ENCODE results near the gene B3GNT7.
"Not testable (repeated sequence)": the region's sequence is repeated elsewhere in the genome, so short reads cannot be mapped to it uniquely, and the experiment has no call there.

The B3GNT7 gene

GRCh38 chr2:231397928-231398294, 2.4 kb downstream of the B3GNT7 start:
- DNase-seq (ENCODE audit: low read depth), result no peak
- no peak for TF ChIP-seq CTCF (IDR thresholded peaks at IDR 0.05; ENCODE audit: low read depth, low read length, missing control alignments)
- no peak overlapping the region for H3K4me3 ChIP-seq (ENCODE audit: low read depth, low read length)

- TF ChIP-seq CTCF (IDR thresholded peaks at IDR 0.05; ENCODE audit: low read depth, low read length, missing control alignments), result no peak
- no peak overlapping the region for H3K4me3 ChIP-seq (ENCODE audit: low read depth, low read length)
- no peak for DNase-seq (ENCODE audit: low read depth)
These were observed 3.1 kb downstream of the B3GNT7 start for GRCh38 chr2:231398585-231398984.

GRCh38 chr2:231399046-231399852, 3.7 kb downstream of the B3GNT7 start:
- no peak overlapping the region for H3K4me3 ChIP-seq (ENCODE audit: low read depth, low read length)
- DNase-seq (ENCODE audit: low read depth), result no peak
- TF ChIP-seq CTCF (IDR thresholded peaks at IDR 0.05; ENCODE audit: low read depth, low read length, missing control alignments), result no peak

GRCh38 chr2:231399853-231400680, 4.6 kb downstream of the B3GNT7 start:
- no peak for DNase-seq (ENCODE audit: low read depth)
- TF ChIP-seq CTCF (IDR thresholded peaks at IDR 0.05; ENCODE audit: low read depth, low read length, missing control alignments), result no peak
- H3K4me3 ChIP-seq (ENCODE audit: low read depth, low read length), result no peak overlapping the region

- DNase-seq (ENCODE audit: low read depth); H3K4me3 ChIP-seq (ENCODE audit: low read depth, low read length): not testable (repeated sequence)
- peak; percentile 5 for TF ChIP-seq CTCF (IDR thresholded peaks at IDR 0.05; ENCODE audit: low read depth, low read length, missing control alignments)
These were observed 5.2 kb downstream of the B3GNT7 start for GRCh38 chr2:231400681-231401080.

- H3K4me3 ChIP-seq (ENCODE audit: low read depth, low read length); DNase-seq (ENCODE audit: low read depth): not testable (repeated sequence)
These were observed 5.6 kb downstream of the B3GNT7 start for GRCh38 chr2:231401101-231401500.

DNA sequence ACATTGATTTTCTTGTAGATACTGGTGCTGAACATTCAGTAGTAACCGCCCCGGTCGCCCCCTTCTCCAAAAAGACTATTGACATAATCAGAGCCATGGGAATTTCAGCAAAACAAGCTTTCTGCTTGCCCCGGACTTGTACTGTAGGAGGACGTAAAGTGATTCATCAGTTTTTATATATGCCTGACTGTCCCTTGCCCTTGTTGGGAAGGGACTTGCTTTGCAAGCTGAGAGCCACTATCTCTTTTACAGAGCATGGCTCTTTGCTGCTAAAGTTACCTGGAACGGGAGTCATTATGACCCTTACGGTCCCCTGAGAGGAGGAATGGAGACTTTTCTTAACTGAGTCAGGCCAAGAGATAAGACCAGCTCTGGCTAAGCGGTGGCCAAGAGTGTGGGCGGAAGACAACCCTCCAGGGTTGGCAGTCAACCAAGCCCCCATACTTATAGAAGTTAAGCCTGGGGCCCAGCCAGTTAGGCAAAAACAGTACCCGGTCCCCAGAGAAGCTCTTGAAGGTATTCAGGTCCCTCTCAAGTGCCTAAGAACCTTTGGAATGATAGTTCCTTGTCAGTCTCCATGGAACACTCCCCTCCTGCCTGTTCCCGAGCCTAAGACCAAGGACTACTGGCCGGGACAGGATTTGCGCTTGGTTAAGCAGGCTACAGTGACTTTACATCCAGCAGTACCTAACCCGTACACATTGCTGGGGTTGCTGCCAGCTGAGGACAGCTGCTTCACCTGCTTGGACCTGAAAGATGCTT, 8.1 kb downstream of the B3GNT7 start:
- not testable (repeated sequence) for H3K4me3 ChIP-seq (ENCODE audit: low read depth, low read length); DNase-seq (ENCODE audit: low read depth)

DNA sequence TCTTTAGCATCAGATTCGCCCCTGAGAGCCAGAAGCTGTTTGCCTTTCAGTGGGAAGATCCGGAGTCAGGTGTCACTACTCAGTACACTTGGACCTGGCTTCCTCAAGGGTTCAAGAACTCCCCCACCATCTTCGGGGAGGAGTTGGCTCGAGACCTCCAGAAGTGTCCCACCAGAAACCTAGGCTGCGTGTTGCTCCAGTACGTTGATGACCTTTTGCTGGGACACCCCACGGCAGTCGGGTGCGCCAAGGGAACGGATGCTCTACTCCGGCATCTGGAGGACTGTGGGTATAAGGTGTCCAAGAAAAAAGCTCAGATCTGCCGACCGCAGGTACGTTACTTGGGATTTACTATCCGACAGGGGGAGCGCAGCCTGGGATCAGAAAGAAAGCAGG, 8.7 kb downstream of the B3GNT7 start:
- not testable (repeated sequence) for H3K4me3 ChIP-seq (ENCODE audit: low read depth, low read length); DNase-seq (ENCODE audit: low read depth)

All from GM12864 (cell line).